GM23338 (cell line): ENCODE measurements around the gene A2ML1. TPM values are rescaled to one million over a fixed set of nuclear protein-coding genes. Genes with fewer than 3 reads are reported as not detected.

Experiments
- ATAC-seq: fragments of 200-7000 bp; cut with Tn5 transposase; 3 replicates; pipeline ENCODE4 v1.9.1; 2020
- DNase-seq: peaks from one replicate; pipeline ENCODE4 v3.0.0-alpha.2; 2015; ENCODE audit warnings: low spot score
- H2AFZ ChIP-seq: fragments of 200-600 bp; sonication (generic); 2 replicates; pipeline ENCODE4 v1.8.0; 2016; ENCODE audit warnings: antibody characterized with exemption, mild to moderate bottlenecking, moderate library complexity
- H3F3A ChIP-seq: fragments of 200-600 bp; sonication (generic); replicated peaks from 2 replicates; pipeline ENCODE4 v1.8.0; 2017; ENCODE audit warnings: antibody characterized with exemption, mixed run types, low read depth
- H3K27ac ChIP-seq: fragments of 200-600 bp; sonication (generic); 2 replicates; pipeline ENCODE4 v1.6.1; 2016; ENCODE audit warnings: low read depth
- H3K27me3 ChIP-seq: fragments of 200-600 bp; sonication (generic); 2 replicates; pipeline ENCODE4 v1.8.0; 2016; ENCODE audit warnings: mild to moderate bottlenecking, mixed run types, moderate library complexity; ENCODE audit not compliant: insufficient read depth
- H3K36me3 ChIP-seq: fragments of 200-600 bp; sonication (generic); 2 replicates; pipeline ENCODE4 v1.8.0; 2016; ENCODE audit warnings: mild to moderate bottlenecking; ENCODE audit not compliant: insufficient read depth
- H3K4me1 ChIP-seq: fragments of 200-600 bp; sonication (generic); 2 replicates; pipeline ENCODE4 v1.8.0; 2016; ENCODE audit warnings: mild to moderate bottlenecking, moderate library complexity; ENCODE audit not compliant: insufficient read depth
- H3K4me2 ChIP-seq: fragments of 200-600 bp; sonication (generic); 2 replicates; pipeline ENCODE4 v1.7.1; 2017; ENCODE audit warnings: mixed run types
- H3K4me3 ChIP-seq: fragments of 200-600 bp; sonication (generic); 2 replicates; pipeline ENCODE4 v1.6.1; 2016; ENCODE audit warnings: mixed run types
- H3K79me2 ChIP-seq: fragments of 200-600 bp; sonication (generic); replicated peaks from 2 replicates; pipeline ENCODE4 v1.8.0; 2017; ENCODE audit warnings: mild to moderate bottlenecking; ENCODE audit not compliant: insufficient read depth
- H3K9me2 ChIP-seq: fragments of 200-600 bp; sonication (generic); 2 replicates; pipeline ENCODE4 v1.8.0; 2017; ENCODE audit not compliant: insufficient read depth
- H4K20me1 ChIP-seq: fragments of 200-600 bp; sonication (generic); replicated peaks from 2 replicates; pipeline ENCODE4 v1.8.0; 2017; ENCODE audit warnings: mild to moderate bottlenecking; ENCODE audit not compliant: insufficient read depth
- H3K27ac Mint-ChIP-seq: 2 replicates; pipeline ENCODE4 v1.8.0; 2020; ENCODE audit warnings: inconsistent platforms, mild to moderate bottlenecking, moderate library complexity, mixed read lengths
- H3K27me3 Mint-ChIP-seq: 3 replicates; pipeline ENCODE4 v1.8.0; 2022; ENCODE audit warnings: low read depth, mild to moderate bottlenecking, moderate library complexity, mixed read lengths, inconsistent platforms; ENCODE audit not compliant: insufficient read depth, poor library complexity
- H3K36me3 Mint-ChIP-seq: 3 replicates; pipeline ENCODE4 v1.8.0; 2021; ENCODE audit warnings: low read depth, mild to moderate bottlenecking, inconsistent platforms, moderate library complexity, mixed read lengths
- H3K4me1 Mint-ChIP-seq: 3 replicates; pipeline ENCODE4 v1.8.0; 2020; ENCODE audit warnings: mild to moderate bottlenecking, inconsistent platforms, mixed read lengths
- H3K4me3 Mint-ChIP-seq: 3 replicates; pipeline ENCODE4 v1.8.0; 2021; ENCODE audit warnings: moderate library complexity, mild to moderate bottlenecking, inconsistent platforms, mixed read lengths
- H3K9me3 Mint-ChIP-seq: 3 replicates; pipeline ENCODE4 v1.8.0; 2020; ENCODE audit warnings: moderate library complexity, mild to moderate bottlenecking, inconsistent platforms, mixed read lengths
- CREB1 ChIP-seq: fragments of 250-450 bp; sonication (Bioruptor Pico); IDR thresholded peaks from 2 replicates; pipeline ENCODE4 v1.5.0; 2020; ENCODE audit warnings: low read depth, mild to moderate bottlenecking, moderate library complexity
- CTCF ChIP-seq, 2 experiments: fragments of 200-600 bp in 1 of 2; sonication (generic) in 1 of 2; conservative IDR thresholded peaks; 2 replicates each; pipeline versions ENCODE4 v1.5.1 to v1.6.1; 2016 to 2017; ENCODE audit warnings: antibody characterized with exemption in 2 of 2, low read depth in 2 of 2, mild to moderate bottlenecking in 2 of 2, moderate library complexity in 1 of 2
- ETS1 ChIP-seq: IDR thresholded peaks from 2 replicates; pipeline ENCODE4 v1.6.1; 2016; ENCODE audit warnings: antibody characterized with exemption
- EZH2 ChIP-seq: fragments of 200-600 bp; sonication (generic); IDR thresholded peaks from one replicate; pipeline ENCODE4 v1.8.0; 2017; ENCODE audit warnings: antibody characterized with exemption, mild to moderate bottlenecking, low read depth; ENCODE audit not compliant: unreplicated experiment
- EZH2phosphoT487 ChIP-seq: fragments of 200-600 bp; sonication (generic); IDR thresholded peaks from one replicate; pipeline ENCODE4 v1.8.1; 2018; ENCODE audit warnings: antibody characterized with exemption; ENCODE audit not compliant: unreplicated experiment
- JUNB ChIP-seq: IDR thresholded peaks from one replicate; pipeline ENCODE4 v1.6.1; 2016; ENCODE audit warnings: antibody characterized with exemption; ENCODE audit not compliant: unreplicated experiment
- NANOG ChIP-seq: IDR thresholded peaks from 2 replicates; pipeline ENCODE4 v1.6.1; 2016; ENCODE audit warnings: antibody characterized with exemption, borderline replicate concordance
- POLR2AphosphoS5 ChIP-seq: IDR thresholded peaks from 2 replicates; pipeline ENCODE4 v1.6.1; 2016; ENCODE audit warnings: antibody characterized with exemption, low read depth
- REST ChIP-seq: IDR thresholded peaks from one replicate; pipeline ENCODE4 v1.6.1; 2018; ENCODE audit warnings: antibody characterized with exemption; ENCODE audit not compliant: unreplicated experiment
- STAT1 ChIP-seq: IDR thresholded peaks from one replicate; pipeline ENCODE4 v1.6.1; 2016; ENCODE audit warnings: antibody characterized with exemption; ENCODE audit not compliant: unreplicated experiment
- ZNF114 ChIP-seq: fragments of 250-450 bp; sonication (Bioruptor Pico); IDR thresholded peaks from 2 replicates; pipeline ENCODE4 v1.5.0; 2020; ENCODE audit warnings: mild to moderate bottlenecking, moderate library complexity
- ZNF331 ChIP-seq: fragments of 250-450 bp; sonication (Bioruptor Pico); IDR thresholded peaks from 2 replicates; pipeline ENCODE4 v1.5.0; 2020; ENCODE audit warnings: low read depth, mild to moderate bottlenecking, moderate library complexity
- ZNF462 ChIP-seq: fragments of 250-450 bp; sonication (Bioruptor Pico); IDR thresholded peaks from 2 replicates; pipeline ENCODE4 v1.5.0; 2020; ENCODE audit warnings: mild to moderate bottlenecking, moderate library complexity
- polyA plus RNA-seq: library from polyadenylated mRNA; unstranded; fragments of >200 nt; fragmentation: Nextera tagmentation; extraction: Ambion mirVana; gene quantifications from 2 replicates; pipeline ENCODE4 v1.2.1, GENCODE V29; 2016
- total RNA-seq: library from RNA; depleted of rRNA; stranded (reverse); fragments of >200 nt; shearing (Covaris generic); gene quantifications from 2 replicates; pipeline ENCODE4 v1.2.3, GENCODE V29; 2014

The A2ML1 gene
- total and polyA plus RNA-seq, 2 experiments from 2014 or later, result 3.8 to 6.0 TPM

GRCh38 chr12:8827551-8828256 is 5.3 kb downstream of the A2ML1 start:
- Histone ChIP-seq H3K4me2 (no peak overlapping the region), H3K27me3 (no peaks in the 10 kb centered on the region), H3K36me3 (no peaks in the 10 kb centered on the region), H3K79me2 (0 out of 2 replicates have a peak, but pooled peaks cover 14% of the 10 kb centered on the region), H4K20me1 (no peaks in the 10 kb centered on the region), H3K9me2 (no peaks in the 10 kb centered on the region), H3K4me1 (peaks cover 43% of the 10 kb centered on the region), H3K4me3 (no peak overlapping the region), H2AFZ (no peak overlapping the region), H3F3A (0 out of 2 replicates have a peak, but pooled peaks cover 12% of the 10 kb centered on the region), H3K27ac (no peak overlapping the region)
- Mint-ChIP-seq H3K27ac (no peak overlapping the region), H3K36me3 (peaks cover 26% of the 10 kb centered on the region), H3K27me3 (peaks cover 12% of the 10 kb centered on the region), H3K9me3 (peaks cover 19% of the 10 kb centered on the region), H3K4me1 (peaks cover 49% of the 10 kb centered on the region), H3K4me3 (no peak overlapping the region; the same call in 2 of the 3 replicates)
- no peak for ATAC-seq
- no peak for DNase-seq
- no peak for TF ChIP-seq ZNF462 (CRISPR knock-in tag)
- TF ChIP-seq POLR2AphosphoS5, result no peak
- TF ChIP-seq ZNF331 (CRISPR knock-in tag), result no peak
- no peak for TF ChIP-seq NANOG
- no peak for TF ChIP-seq JUNB
- no peak for TF ChIP-seq EZH2
- TF ChIP-seq STAT1, result no peak
- no peak for TF ChIP-seq ETS1
- TF ChIP-seq ZNF114 (CRISPR knock-in tag), result no peak
- no peak for TF ChIP-seq REST
- no peak for TF ChIP-seq CTCF (conservative IDR thresholded peaks at IDR 0.05; ENCODE audit: low read depth in 2 of 2)
- no peak for TF ChIP-seq CREB1 (CRISPR knock-in tag)
- no peak for TF ChIP-seq EZH2phosphoT487
